Posterior cingulate gyrus (tissue), 11 donors: ENCODE data around the gene UBE2L6.
A peak's percentile ranks its signal among the peaks of the same experiment; 100 is the strongest.
"Not testable (repeated sequence)": the region's sequence is repeated elsewhere in the genome, so short reads cannot be mapped to it uniquely, and the experiment has no call there.

Experiments used
- DNase-seq, 10 donors: peaks; one replicate each; pipeline versions ENCODE4 v3.0.0 to v3.0.0-alpha.2; 2020 to 2021; ENCODE audit warnings: mixed read lengths in 3 of 10
- intact Hi-C: fragments of 100-400 bp; cut with DNase I; formaldehyde crosslinking; loops from one replicate; pipeline ENCODE4 v1.15.1; 2023

UBE2L6 gene

DNA sequence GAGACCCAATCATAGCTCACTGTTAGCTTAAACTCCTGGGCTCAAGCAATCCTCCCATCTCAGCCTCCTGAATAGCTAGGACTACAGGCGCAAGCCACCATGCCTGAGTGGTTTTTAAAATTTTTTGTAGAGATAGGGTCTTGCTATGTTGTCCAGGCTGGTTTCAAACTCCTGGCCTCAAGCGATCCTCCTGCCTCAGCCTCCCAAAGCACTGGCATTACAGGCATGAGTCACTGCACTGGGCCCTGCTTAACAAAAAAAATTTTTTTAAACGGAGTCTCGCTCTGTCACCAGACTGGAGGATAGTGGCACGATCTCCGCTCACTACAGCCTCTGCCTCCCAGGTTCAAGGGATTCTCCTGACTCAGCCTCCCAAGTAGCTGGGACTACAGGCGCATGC, 33.0 kb downstream of the UBE2L6 start:
- DNase-seq = not testable (repeated sequence)
- intact Hi-C loops = loop anchor here (5.0 kb wide), 2 partner anchors 33 to 197 kb away; partner anchors contain the start of genes P2RX3, SSRP1 and UBE2L6

DNA sequence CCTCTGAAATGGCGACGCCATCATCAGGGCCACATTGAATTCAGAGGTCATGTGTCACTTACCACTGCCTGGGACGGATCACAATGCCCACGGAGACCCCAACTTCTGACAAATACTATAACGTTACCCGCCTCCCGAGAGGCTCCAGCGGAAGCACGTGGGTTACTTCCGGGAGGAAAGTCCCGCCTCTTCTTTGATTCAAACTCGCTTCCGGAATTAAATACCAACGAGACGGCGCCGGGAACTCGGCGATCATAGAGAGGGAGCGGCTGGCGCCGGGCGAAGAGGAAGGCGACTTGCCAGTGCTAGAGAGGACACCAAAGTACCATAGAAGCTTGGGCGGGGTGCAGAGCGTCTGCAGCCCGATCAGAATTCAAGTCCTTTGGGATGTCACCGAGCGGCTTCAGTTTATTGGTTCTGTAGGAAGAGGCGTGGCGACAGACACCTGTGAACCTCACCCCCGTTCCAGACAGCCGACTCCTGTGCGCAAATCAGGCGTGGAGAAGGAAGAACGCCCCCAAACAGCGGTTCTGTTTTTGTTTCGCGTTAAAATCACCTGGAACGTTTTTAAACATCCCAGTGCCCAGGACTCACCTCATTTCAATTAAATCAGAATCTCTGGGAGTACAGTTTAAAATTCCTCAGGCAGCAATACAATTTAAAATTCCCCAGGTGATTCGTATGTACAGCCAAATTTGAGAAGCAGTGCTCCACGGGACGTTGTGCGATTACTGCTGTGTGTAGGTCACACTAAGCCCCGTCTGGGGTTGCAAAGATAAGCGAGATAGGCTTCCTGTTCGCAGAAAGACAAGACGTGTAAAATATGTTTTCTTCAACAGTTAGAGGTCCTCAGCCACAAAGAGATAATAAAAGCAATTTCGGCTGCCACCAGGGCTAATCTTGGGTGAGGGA, 36.6 kb downstream of the UBE2L6 start, which contains the start of gene TIMM10:
Gene TIMM10 (minus strand): TSS at position 159 of the 912 bp plus-strand sequence. CDS start 565 bp downstream, outside the sequence.
- intact Hi-C loops = loop anchor here (5.0 kb wide), 2 partner anchors 36 to 194 kb away; partner anchors contain the start of genes P2RX3, SSRP1 and UBE2L6
- DNase-seq = peak; percentile 91 to 99 (median 96)

DNA sequence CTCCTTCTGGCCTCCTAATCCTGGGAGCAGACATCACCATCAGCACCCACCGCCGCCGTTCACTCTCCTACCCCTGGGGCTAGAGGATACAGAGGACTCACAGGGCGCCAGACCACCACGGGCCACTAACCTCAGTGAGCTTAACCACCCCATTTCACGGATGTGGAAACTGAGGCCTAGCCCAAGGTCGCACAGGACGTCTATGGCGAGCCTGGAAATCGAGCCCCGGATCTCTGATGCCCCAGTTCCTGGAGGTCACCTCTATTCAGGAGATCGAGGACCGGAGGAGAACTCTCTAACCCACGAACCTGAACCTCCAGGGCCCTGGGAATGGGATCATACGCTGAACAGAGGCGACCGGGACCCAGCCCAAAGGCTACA, 37.3 kb downstream of the UBE2L6 start:
- peak in 1 of 10 donors; percentile 78 for DNase-seq

DNA sequence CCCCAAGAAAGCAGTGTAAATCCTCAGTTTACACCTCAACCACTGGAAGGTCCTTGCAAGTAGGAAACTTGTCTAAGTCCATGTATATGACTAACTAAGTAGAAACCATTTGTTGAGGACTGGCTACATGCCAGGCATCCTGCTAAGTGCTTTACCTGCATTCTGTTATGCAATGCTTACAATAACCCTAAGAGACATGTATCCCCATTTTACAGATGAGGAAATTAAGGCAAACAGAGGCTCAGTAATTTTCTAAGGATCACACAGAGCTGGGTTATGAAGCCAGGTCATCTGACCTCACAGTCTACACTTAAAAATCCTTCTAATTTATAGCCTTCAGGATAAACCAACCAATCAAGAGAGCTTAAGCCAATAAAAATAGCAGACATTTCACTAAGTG, 38.5 kb downstream of the UBE2L6 start:
- DNase-seq = no peak
- intact Hi-C loops = loop anchor here (5.0 kb wide), 1 partner anchor 182 kb away; no protein-coding TSS in a partner anchor

More for the DNA sequence above, 37.3 kb downstream of the UBE2L6 start:
- intact Hi-C loops = loop anchor here (5.0 kb wide), 2 partner anchors 37 to 193 kb away; partner anchors contain the start of genes P2RX3, SSRP1 and UBE2L6

DNA sequence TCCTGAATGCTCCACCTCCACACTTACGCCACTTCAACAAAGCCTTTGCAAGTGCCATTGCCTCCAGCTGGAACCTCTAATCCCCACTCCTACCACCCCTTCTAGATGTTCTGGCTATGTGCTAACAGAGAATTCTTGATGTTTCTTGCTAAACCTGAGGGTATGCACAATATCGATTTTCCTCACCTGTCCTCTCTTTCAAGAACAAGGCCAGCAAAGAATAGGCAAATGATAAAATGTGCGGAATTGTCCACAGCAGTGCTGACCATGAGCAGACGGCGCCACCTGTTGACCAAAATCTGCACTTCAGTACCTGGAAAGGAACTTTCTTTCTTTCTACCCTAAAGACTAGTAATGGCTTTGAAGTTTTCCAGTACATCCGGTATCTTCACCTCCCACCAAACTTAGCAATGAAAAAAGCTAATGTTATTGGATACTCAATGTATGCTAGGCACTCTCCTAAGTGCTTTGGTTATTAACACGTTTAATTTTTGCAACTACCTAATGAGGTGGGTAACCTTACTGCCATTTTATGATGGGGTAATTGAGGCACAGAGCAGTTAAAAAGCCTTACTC, 40.3 kb downstream of the UBE2L6 start:
- intact Hi-C loops = loop anchor here (1.0 to 5.0 kb wide), 3 partner anchors 34 to 180 kb away; no protein-coding TSS in a partner anchor
- DNase-seq = peak; percentile 34 to 92 (median 79)

DNA sequence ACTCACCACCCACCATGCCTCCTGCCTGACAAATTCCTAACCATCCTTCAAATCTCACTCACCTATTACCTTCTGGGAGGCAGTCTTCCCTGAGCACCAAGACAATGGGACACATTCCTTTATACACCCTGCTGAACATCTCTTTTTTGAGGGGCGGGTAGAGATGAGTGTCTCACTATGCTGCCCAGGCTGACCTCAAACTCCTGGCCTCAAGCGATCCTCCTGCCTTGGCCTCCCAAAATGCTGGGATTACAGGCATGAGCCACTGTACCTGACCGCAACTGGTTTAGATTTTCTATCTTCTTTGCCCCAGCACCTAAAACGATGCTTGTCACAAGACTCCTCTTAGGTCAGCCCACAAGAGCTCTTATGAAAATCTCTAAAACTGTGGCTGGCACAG, 44.1 kb downstream of the UBE2L6 start:
- no peak for DNase-seq
- intact Hi-C loops = no loop called here

DNA sequence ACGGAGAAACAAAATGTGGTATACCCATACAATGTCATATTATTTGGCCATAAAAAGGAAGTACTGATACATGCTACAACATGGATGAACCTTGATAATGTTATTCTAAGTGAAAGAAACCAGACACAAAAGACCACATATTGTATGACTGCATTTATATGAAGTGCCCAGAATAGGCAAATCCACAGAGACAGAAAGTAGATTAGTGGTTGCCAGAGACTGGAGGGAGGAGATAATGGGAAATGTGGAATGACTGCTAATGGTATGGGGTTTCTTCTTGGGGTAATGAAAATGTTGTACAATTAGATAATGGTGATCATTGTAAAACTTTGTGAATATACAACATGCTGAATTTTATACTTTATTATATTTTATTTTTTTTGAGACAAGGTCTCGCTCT, 46.4 kb downstream of the UBE2L6 start:
- intact Hi-C loops = no loop called here
- DNase-seq = no peak

DNA sequence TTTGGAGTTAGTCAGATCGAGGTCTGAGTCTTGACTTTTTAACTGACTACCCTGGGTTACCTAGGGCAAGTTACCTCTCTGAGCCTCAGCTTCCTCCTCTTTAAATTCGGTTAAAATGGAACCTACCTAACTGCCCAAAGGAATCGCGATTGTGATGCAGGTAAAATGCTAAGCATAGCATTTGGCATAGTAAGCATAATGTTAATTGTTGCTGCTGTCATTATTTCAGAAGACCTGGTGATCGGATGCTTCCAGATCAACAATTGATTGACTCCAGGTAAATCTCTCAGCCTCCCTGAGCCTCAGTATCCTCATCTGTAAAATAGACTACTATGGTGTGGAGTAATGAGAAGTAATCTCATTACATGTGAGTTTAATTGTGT, 51.4 kb downstream of the UBE2L6 start:
- DNase-seq = no peak
- intact Hi-C loops = no loop called here

DNA sequence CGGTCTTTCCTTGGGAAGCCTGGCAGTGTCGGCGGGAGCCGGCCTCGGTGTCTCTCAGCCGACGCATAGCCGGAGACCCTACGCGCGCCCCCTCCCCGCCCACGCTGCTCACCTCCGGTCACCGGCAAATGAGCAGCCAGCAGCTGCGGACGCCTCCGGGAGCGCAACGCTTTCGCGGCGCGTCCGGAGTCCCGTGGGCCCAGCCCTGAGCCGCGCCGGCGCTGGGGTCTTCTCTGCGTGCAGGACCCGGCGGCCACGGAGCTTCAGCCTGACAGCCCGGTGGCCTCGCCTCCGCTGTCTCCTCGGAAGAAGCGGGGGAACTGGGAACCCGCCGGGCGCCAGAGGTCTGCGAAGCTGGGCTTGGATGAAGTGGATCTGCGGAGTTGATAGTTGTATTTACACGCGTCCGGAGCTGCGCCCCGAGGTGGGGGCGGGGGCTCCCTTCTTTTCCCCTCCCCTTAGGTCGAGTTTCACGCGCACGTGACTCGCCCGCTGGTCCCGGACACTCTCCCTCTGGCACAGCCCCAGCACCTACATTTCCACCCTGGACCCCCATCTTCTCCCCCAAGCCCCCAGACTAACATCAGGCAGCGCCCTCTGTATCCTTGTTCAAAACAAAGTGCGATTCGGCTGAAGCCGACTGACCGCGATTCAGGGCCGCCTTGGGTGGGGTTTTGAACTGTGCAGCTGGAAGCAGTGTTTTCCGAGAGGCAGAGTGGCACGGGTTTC, 52.0 kb downstream of the UBE2L6 start, which contains the start of gene SLC43A1:
Gene SLC43A1 (minus strand): TSS at position 371 of the 729 bp plus-strand sequence. CDS start 1,591 bp downstream, outside the sequence.
- intact Hi-C loops = no loop called here
- peak in 5 of 10 donors; percentile 13 to 84 (median 23) for DNase-seq

DNA sequence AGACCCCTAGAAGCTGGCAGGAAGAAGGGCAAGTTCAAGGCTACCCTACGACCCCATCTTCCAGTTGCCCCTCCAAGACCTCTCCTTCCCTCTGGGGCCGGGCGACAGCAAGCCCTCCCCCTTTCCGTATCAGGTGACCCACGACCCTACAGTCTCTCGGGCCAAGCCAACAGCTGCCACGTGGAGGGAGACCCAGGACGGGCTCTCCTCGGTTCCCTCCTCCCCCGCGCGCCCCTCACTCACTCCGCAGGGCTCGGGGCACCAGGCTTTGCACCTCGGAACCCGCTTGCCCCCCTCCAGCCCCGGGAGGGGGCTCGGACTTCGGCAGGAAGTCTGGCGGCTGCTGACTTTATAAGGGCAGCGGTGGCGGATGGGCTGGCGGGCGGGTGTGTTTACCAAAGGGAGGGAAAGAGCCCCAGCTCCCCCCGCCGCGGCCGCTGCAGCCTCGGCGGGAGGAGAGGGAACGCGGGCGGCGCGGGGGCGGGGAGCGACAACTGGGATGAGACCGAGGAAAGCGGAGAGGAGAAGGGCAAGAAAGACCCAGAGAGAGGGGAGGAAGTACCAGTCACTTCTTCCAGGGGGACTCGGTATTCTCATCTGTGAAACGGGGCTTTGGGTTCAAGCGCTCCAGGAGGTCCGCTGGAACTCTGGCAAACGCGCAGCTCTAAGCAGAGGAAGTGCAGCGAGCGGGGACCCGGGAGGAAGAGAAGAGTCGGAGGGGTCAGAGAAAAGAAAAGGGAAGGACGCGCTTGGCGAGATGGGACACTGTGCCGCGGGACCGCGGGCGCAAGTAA, 52.7 kb downstream of the UBE2L6 start:
- intact Hi-C loops = no loop called here
- DNase-seq = peak in 9 of 10 donors; percentile 21 to 91 (median 55)

DNA sequence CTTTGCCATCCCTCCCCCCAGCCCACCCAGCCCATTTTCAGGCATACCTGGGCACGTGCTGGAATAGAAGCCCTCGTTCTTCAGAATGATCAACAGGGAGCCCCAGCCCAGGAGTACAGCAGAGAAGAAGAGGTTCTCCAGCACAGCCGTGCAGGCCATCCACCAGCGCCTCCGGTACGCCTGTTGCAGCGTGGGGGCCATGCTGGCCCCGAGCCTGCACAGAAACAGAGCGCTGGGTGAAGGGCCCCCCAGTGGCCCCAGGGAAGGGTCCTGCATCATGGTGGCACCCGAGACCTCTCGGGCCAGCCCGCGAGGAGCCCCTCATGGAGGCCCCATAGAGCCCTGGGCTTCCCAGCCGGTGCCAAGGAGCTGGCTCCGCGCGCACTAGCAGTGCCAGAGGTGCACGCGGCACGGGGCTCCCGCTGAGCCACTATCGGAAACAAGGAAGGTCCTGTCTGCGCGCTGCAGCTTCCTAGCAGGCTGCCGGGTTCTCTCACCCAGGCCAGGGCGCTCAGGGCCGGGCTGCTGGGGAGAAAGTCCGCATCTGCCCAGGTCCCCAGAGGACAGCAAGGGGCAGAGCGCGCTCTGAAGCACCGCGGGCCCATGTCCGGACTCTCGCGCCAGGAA, 53.4 kb downstream of the UBE2L6 start:
- intact Hi-C loops = no loop called here
- DNase-seq = peak in 6 of 10 donors; percentile 18 to 89 (median 60)

DNA sequence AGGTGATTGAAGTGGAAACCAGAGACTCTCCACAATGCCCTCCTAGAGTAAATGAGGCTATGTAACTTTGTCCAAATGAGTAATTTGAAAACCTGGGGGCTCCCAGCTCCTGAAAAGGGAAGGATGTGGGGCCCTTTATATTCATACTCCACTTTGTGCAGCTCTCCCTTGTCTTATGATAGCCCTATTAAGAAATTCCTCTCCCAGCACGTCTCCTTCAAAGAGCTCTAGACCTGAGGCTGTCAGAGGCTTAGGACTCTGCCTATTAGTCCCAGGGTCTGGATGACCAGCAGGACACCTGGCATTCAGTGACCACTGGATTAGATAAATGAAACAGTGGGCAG, 54.0 kb downstream of the UBE2L6 start:
- intact Hi-C loops = no loop called here
- DNase-seq = no peak

DNA sequence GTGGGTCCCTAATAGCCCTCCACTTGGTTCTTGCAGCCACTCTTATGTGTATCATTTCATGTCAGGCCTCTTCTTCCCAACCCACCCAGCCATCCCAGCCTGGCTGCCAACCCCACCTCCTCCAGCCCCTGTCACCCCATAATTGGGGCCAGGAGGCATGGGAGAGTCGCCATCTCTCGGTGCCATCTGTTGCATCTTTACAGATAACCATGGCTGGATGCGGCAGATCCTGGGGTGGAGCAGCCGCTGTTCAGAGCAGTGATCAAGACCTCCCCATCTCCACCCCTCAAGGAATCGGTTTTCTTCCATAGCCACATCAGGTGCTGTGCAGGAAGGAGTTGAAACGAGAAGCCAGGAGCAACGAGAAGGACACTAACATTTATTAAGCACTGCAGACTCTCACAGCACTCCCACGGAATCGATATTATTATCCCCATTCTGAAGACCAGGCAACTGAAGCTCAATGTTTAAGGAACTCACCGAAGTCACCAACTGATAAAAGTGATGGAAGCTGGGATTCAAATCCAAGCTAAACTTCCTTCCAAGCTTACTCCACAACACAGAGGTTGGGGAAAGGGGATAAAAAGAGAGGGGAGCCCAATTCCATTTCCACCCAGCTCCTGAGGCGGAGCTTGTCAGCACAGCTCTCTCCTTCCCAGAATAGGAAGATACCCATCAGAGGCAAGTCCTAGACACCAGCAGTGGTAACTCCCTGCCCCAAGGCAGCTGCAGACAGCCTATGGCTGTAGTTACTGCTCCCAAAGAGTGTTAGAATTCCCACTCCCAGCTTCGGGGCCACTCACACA, 54.6 kb downstream of the UBE2L6 start:
- no peak for DNase-seq
- intact Hi-C loops = no loop called here

DNA sequence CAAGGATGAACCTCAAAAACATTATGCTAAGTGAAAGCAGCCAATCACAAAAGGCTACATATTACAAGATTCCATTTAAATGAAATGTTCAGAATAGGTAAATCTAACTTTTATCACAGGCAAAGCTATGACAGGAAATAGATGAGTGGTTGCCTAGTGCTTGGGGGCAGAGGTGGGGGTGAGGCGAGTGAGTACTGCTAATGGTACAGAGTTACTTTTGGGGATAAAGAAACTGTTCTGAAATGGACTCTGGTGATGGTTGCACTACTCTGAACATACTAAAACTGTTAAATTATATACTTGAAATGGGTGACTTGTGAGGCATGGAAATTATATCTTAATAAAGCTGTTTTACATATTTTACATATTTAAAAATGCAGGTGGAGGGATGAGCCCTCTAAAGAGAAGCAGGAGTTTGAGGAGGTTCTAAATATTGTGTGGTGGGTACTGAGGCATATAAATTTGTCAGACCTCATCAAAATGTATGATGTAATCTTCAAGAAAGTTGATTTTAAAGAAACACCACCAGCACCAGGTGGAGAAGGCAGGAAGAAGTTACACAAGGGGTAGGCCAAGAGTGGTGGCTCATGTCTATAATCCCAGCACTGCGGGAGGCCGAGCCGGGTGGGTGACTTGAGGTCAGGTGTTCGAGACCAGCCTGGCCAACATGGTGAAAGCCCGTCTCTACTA, 55.6 kb downstream of the UBE2L6 start:
- DNase-seq = no peak
- intact Hi-C loops = no loop called here

DNA sequence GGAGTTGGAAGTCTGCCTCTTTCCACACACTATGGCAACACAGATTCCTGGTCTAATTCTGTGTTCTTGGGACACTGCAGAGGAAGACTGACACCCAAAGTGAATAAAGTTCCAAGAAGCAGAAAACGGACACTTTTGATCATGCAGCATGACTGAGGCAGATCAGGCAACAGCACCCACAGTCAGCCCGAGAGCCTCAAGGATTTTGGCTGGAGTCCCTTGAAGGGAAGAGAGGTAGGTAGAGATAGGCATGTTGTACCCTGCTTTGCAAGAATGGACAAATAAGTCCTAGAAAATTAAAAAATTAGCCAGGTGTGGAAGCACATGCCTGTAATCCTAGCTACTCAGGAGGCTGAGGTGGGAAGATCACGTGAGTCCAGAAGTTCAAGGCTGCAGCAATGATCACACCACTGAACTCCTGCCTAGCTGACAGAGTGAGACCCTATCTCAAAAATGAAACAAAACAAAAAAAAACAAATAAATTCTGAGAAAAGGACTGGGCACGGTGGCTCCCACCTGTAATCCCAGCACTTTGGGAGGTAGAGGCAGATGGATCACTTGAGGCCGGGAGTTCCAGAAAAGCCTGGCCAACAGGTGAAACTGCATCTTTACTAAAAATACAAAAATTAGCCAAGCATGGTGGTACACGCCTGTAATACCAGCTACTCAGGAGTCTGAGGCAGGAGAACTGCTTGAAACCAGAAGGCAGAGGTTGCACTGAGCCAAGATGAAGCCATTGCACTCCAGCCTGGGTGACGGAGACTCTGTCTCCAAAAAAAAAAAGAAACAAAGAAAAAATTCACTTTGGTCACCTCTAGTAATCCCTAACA, 58.9 kb downstream of the UBE2L6 start:
- intact Hi-C loops = no loop called here
- no peak for DNase-seq

DNA sequence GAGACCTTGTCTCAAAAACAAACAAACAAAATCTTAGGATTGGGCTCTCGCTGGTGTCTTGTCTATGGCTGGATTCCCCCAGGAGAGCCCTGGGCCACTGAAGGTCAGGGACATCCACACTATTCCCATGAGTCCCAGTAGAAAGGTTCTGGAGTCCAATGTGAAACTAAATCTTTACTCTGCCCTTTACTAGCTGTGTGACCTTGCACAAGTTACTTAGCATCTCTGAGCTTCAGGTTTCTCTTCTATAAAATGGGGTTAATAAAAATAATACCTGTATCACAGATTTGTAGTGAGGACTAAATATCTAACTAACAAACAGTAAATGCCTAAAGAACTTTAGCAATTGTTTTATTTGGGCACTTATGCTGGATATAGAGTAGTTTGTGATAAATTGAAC, 61.0 kb downstream of the UBE2L6 start:
- intact Hi-C loops = no loop called here
- DNase-seq = no peak

DNA sequence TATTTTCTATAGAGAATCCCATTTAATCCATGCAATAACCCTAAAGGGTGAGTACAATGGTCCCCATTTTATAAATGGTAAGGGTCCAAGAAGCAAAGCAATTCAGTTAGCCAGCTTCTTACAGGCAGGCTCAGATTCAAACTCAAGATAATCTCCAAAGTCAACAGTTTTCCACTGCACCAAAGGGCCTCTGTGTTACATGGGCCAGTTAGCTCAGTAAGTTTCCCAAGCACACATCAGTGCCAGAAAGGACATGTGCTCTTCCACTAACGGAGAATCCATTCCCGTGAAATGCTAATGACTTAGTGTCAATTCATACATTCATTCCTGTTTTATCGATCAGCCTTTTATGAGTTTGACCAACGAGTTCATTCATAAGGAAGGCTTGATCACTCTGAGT, 63.0 kb downstream of the UBE2L6 start:
- intact Hi-C loops = no loop called here
- DNase-seq = no peak
